GM12878 (cell line): ENCODE results near the gene TPRN.

Experiments used
- CEBPB ChIP-seq, 2 experiments: fragments of 150-350 bp in 1 of 2; IDR thresholded peaks; 2 replicates each; pipeline ENCODE4 v1.6.1; 2012 to 2014; ENCODE audit warnings: low read depth in 2 of 2, low read length in 2 of 2, borderline replicate concordance in 1 of 2, inconsistent platforms in 1 of 2
- FOS ChIP-seq: IDR thresholded peaks from 3 replicates; pipeline ENCODE4 v1.6.1; 2011; ENCODE audit warnings: borderline replicate concordance; ENCODE audit not compliant: insufficient read length; ENCODE audit errors: extremely low read depth
- HCFC1 ChIP-seq: fragments of 150-350 bp; IDR thresholded peaks from 2 replicates; pipeline ENCODE4 v1.6.1; 2014; ENCODE audit warnings: low read length
- NFIC ChIP-seq: IDR thresholded peaks from 2 replicates; pipeline ENCODE4 v1.6.1; 2012; ENCODE audit warnings: low read depth, mild to moderate bottlenecking, inconsistent platforms, low read length, moderate library complexity
- POLR2AphosphoS5 ChIP-seq: IDR thresholded peaks from 2 replicates; pipeline ENCODE4 v1.6.1; 2011; ENCODE audit warnings: mild to moderate bottlenecking, low read length, inconsistent platforms
- SIN3A ChIP-seq: IDR thresholded peaks from 2 replicates; pipeline ENCODE4 v1.6.1; 2012; ENCODE audit warnings: low read depth, low read length, improper control_type of control experiment
- SRF ChIP-seq, 2 experiments: IDR thresholded peaks; 2 replicates each; pipeline ENCODE4 v1.6.1; 2011; ENCODE audit warnings: low read depth in 2 of 2, low read length in 2 of 2, mild to moderate bottlenecking in 1 of 2, moderate library complexity in 1 of 2
- YY1 ChIP-seq: IDR thresholded peaks from 2 replicates; pipeline ENCODE4 v1.6.1; 2011; ENCODE audit warnings: low read depth, mild to moderate bottlenecking, low read length
- ZNF274 ChIP-seq: IDR thresholded peaks from one replicate; pipeline ENCODE4 v1.8.0; 2011; ENCODE audit not compliant: insufficient read length, insufficient read depth
- TF ChIP-seq, protein P1 (sequence below), 3 experiments: IDR thresholded peaks in 2 of 3; conservative IDR thresholded peaks in 1 of 3; 2 replicates each; pipeline ENCODE4 v1.5.1; 2011; ENCODE audit warnings: low read depth in 3 of 3, low read length in 3 of 3, mild to moderate bottlenecking in 3 of 3, control low read depth in 2 of 3, moderate library complexity in 2 of 3, inconsistent platforms in 1 of 3, mixed read lengths in 1 of 3; ENCODE audit not compliant: control insufficient read depth in 2 of 3, insufficient read depth in 1 of 3; ENCODE audit errors: extremely low read depth in 1 of 3
- TF ChIP-seq, protein P2 (sequence below): fragments of 450-650 bp; formaldehyde crosslinking; IDR thresholded peaks from 2 replicates; pipeline ENCODE4 v1.4.0; 2020; ENCODE audit warnings: mild to moderate bottlenecking, moderate library complexity

- TF ChIP-seq NFIC, result no peak
- TF ChIP-seq, protein P1, sequence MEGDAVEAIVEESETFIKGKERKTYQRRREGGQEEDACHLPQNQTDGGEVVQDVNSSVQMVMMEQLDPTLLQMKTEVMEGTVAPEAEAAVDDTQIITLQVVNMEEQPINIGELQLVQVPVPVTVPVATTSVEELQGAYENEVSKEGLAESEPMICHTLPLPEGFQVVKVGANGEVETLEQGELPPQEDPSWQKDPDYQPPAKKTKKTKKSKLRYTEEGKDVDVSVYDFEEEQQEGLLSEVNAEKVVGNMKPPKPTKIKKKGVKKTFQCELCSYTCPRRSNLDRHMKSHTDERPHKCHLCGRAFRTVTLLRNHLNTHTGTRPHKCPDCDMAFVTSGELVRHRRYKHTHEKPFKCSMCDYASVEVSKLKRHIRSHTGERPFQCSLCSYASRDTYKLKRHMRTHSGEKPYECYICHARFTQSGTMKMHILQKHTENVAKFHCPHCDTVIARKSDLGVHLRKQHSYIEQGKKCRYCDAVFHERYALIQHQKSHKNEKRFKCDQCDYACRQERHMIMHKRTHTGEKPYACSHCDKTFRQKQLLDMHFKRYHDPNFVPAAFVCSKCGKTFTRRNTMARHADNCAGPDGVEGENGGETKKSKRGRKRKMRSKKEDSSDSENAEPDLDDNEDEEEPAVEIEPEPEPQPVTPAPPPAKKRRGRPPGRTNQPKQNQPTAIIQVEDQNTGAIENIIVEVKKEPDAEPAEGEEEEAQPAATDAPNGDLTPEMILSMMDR (IDR thresholded peaks at IDR 0.05 in 2 of 3, conservative IDR thresholded peaks at IDR 0.05 in 1 of 3; ENCODE audit: control insufficient read depth in 2 of 3, extremely low read depth in 1 of 3, insufficient read depth in 1 of 3, low read depth in 3 of 3, low read length in 3 of 3), result no peak
- no peak for TF ChIP-seq FOS
- TF ChIP-seq, protein P2, sequence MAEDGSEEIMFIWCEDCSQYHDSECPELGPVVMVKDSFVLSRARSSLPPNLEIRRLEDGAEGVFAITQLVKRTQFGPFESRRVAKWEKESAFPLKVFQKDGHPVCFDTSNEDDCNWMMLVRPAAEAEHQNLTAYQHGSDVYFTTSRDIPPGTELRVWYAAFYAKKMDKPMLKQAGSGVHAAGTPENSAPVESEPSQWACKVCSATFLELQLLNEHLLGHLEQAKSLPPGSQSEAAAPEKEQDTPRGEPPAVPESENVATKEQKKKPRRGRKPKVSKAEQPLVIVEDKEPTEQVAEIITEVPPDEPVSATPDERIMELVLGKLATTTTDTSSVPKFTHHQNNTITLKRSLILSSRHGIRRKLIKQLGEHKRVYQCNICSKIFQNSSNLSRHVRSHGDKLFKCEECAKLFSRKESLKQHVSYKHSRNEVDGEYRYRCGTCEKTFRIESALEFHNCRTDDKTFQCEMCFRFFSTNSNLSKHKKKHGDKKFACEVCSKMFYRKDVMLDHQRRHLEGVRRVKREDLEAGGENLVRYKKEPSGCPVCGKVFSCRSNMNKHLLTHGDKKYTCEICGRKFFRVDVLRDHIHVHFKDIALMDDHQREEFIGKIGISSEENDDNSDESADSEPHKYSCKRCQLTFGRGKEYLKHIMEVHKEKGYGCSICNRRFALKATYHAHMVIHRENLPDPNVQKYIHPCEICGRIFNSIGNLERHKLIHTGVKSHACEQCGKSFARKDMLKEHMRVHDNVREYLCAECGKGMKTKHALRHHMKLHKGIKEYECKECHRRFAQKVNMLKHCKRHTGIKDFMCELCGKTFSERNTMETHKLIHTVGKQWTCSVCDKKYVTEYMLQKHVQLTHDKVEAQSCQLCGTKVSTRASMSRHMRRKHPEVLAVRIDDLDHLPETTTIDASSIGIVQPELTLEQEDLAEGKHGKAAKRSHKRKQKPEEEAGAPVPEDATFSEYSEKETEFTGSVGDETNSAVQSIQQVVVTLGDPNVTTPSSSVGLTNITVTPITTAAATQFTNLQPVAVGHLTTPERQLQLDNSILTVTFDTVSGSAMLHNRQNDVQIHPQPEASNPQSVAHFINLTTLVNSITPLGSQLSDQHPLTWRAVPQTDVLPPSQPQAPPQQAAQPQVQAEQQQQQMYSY (CRISPR knock-in tag), result no peak
- TF ChIP-seq POLR2AphosphoS5, result no peak
- TF ChIP-seq CEBPB (IDR thresholded peaks at IDR 0.05; ENCODE audit: borderline replicate concordance in 1 of 2, low read depth in 2 of 2, low read length in 2 of 2), result no peak
- no peak for TF ChIP-seq YY1
- no peak for TF ChIP-seq HCFC1
- no peak for TF ChIP-seq ZNF274
- TF ChIP-seq SIN3A, result no peak
- no peak for TF ChIP-seq SRF (IDR thresholded peaks at IDR 0.05; ENCODE audit: low read depth in 2 of 2, low read length in 2 of 2)
Measured at GRCh38 chr9:137180491-137180890, 20.1 kb downstream of the TPRN start.
